PFSK-1 (cell line): Measurements from ENCODE around the gene DPF1.

ENCODE experiments used
- FOXP2 ChIP-seq: optimal IDR thresholded peaks from 2 replicates; pipeline ENCODE3; 2011; ENCODE audit warnings: borderline replicate concordance, control low read depth, inconsistent platforms; ENCODE audit not compliant: insufficient read depth; ENCODE audit errors: extremely low read length, extremely low read depth
- POLR2AphosphoS5 ChIP-seq: IDR thresholded peaks from 2 replicates; pipeline ENCODE4 v1.6.1; 2012; ENCODE audit warnings: low read depth, mild to moderate bottlenecking, control low read depth, low read length, moderate library complexity
- REST ChIP-seq, 2 experiments: IDR thresholded peaks; 2 replicates each; pipeline versions ENCODE4 v1.6.1 to v1.8.0; 2011 to 2012; ENCODE audit warnings: low read depth in 2 of 2, low read length in 2 of 2, control low read depth in 1 of 2, inconsistent platforms in 1 of 2, mild to moderate bottlenecking in 1 of 2, moderate library complexity in 1 of 2; ENCODE audit not compliant: insufficient read depth in 1 of 2
- SIN3A ChIP-seq: IDR thresholded peaks from 2 replicates; pipeline ENCODE4 v1.6.1; 2012; ENCODE audit warnings: mild to moderate bottlenecking, low read length, moderate library complexity, borderline replicate concordance; ENCODE audit not compliant: insufficient read depth
- TAF1 ChIP-seq: IDR thresholded peaks from 2 replicates; pipeline ENCODE4 v1.6.1; 2012; ENCODE audit warnings: low read length, control low read depth, borderline replicate concordance; ENCODE audit not compliant: insufficient read depth

- TF ChIP-seq POLR2AphosphoS5, result no peak
- TF ChIP-seq SIN3A, result no peak
- no peak for TF ChIP-seq TAF1
- TF ChIP-seq REST (IDR thresholded peaks at IDR 0.05; ENCODE audit: insufficient read depth in 1 of 2, low read depth in 2 of 2, low read length in 2 of 2), result no peak
- no peak for TF ChIP-seq FOXP2
Measured at GRCh38 chr19:38251564-38252051, 27.6 kb upstream of the DPF1 start.
